GM23338 (cell line): ENCODE measurements around the gene TXNL4A.

Experiments used
- CTCF ChIP-seq, 2 experiments: fragments of 200-600 bp in 1 of 2; sonication (generic) in 1 of 2; conservative IDR thresholded peaks; 2 replicates each; pipeline versions ENCODE4 v1.5.1 to v1.6.1; 2016 to 2017; ENCODE audit warnings: antibody characterized with exemption in 2 of 2, low read depth in 2 of 2, mild to moderate bottlenecking in 2 of 2, moderate library complexity in 1 of 2
- EZH2 ChIP-seq: fragments of 200-600 bp; sonication (generic); IDR thresholded peaks from one replicate; pipeline ENCODE4 v1.8.0; 2017; ENCODE audit warnings: antibody characterized with exemption, mild to moderate bottlenecking, low read depth; ENCODE audit not compliant: unreplicated experiment
- EZH2phosphoT487 ChIP-seq: fragments of 200-600 bp; sonication (generic); IDR thresholded peaks from one replicate; pipeline ENCODE4 v1.8.1; 2018; ENCODE audit warnings: antibody characterized with exemption; ENCODE audit not compliant: unreplicated experiment
- NANOG ChIP-seq: IDR thresholded peaks from 2 replicates; pipeline ENCODE4 v1.6.1; 2016; ENCODE audit warnings: antibody characterized with exemption, borderline replicate concordance
- POLR2AphosphoS5 ChIP-seq: IDR thresholded peaks from 2 replicates; pipeline ENCODE4 v1.6.1; 2016; ENCODE audit warnings: antibody characterized with exemption, low read depth
- REST ChIP-seq: IDR thresholded peaks from one replicate; pipeline ENCODE4 v1.6.1; 2018; ENCODE audit warnings: antibody characterized with exemption; ENCODE audit not compliant: unreplicated experiment
- ZNF462 ChIP-seq: fragments of 250-450 bp; sonication (Bioruptor Pico); IDR thresholded peaks from 2 replicates; pipeline ENCODE4 v1.5.0; 2020; ENCODE audit warnings: mild to moderate bottlenecking, moderate library complexity

DNA sequence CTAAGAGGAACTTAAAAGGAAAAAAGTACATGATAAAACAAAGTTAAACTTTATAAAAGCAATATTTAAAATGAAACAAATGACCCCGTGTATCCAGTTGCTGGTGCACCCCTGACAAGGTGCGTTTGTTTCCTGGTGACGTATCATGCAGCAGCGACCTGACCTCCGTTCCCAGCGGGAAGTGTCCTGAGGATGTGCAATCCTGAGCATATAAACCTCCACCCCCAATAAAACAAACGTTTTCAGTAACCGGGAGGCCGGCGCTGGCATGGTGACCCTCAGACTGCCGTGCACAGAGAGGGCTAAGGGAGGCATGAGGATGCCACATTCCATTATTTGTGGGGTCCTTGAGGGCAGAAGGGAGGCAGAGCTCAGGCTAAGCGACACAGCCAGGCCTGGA is 51.7 kb downstream of the TXNL4A start:
- TF ChIP-seq REST (no peak), CTCF (conservative IDR thresholded peaks at IDR 0.05; ENCODE audit: low read depth in 2 of 2) (no peak), POLR2AphosphoS5 (no peak), NANOG (no peak), EZH2phosphoT487 (no peak), ZNF462 (no peak), EZH2 (no peak)
